CMK (cell line): ENCODE results near the gene SEMA6B.

ENCODE experiments used
- DNase-seq: peaks from one replicate; pipeline ENCODE4 v3.0.0-alpha.2; 2010; ENCODE audit warnings: low read depth

SEMA6B gene

GRCh38 chr19:4493104-4493928, 66.2 kb downstream of the SEMA6B start:
- DNase-seq: no peak
